IMR-90 (cell line): ENCODE measurements around the gene ERC2. TPM values are rescaled to one million over a fixed set of nuclear protein-coding genes. Genes with fewer than 3 reads are reported as not detected.

Source experiments
- ATAC-seq: fragments of 200-7000 bp; cut with Tn5 transposase; 2 replicates; pipeline ENCODE4 v1.9.1; 2020; ENCODE audit warnings: low read depth, mild to moderate bottlenecking, moderate library complexity
- BruUV-seq: library from RNA; stranded (reverse); fragments of 400-500 nt; replicated peaks from 2 replicates; lab custom pipeline; 2021; lab: Mats Ljungman, UMichigan
- CTCF ChIA-PET: fragments of 300-600 bp; formaldehyde crosslinking; extraction: SDS; loops from one replicate; lab custom pipeline; 2021; ENCODE audit warnings: antibody characterized with exemption; lab: Yijun Ruan, JAX
- POLR2A ChIA-PET: fragments of 300-600 bp; sonication (Branson Sonifier 250); formaldehyde crosslinking; loops from one replicate; lab custom pipeline; 2022; ENCODE audit warnings: antibody characterized with exemption; ENCODE audit not compliant: unreplicated experiment; lab: Charles Lee
- DNase-seq: peaks from one replicate; pipeline ENCODE4 v3.0.0; 2013
- H2AFZ ChIP-seq: replicated peaks from 2 replicates; pipeline ENCODE3; 2013; ENCODE audit warnings: low read length, mild to moderate bottlenecking; ENCODE audit not compliant: poor library complexity
- H2AK5ac ChIP-seq: 2 replicates; pipeline ENCODE4 v1.6.1; 2013; ENCODE audit warnings: low read depth, low read length, inconsistent platforms
- H2AK9ac ChIP-seq: replicated peaks from 2 replicates; pipeline ENCODE3; 2013; ENCODE audit warnings: mild to moderate bottlenecking, low read depth, low read length, moderate library complexity; ENCODE audit not compliant: poor library complexity
- H2BK120ac ChIP-seq: 2 replicates; pipeline ENCODE4 v1.6.1; 2013; ENCODE audit warnings: low read depth, low read length, inconsistent platforms
- H2BK15ac ChIP-seq: 3 replicates; pipeline ENCODE4 v1.6.1; 2013; ENCODE audit warnings: low read depth, low read length, inconsistent platforms
- H2BK20ac ChIP-seq: 2 replicates; pipeline ENCODE4 v1.6.1; 2013; ENCODE audit warnings: low read depth, mild to moderate bottlenecking, inconsistent platforms, low read length, moderate library complexity
- H2BK5ac ChIP-seq: 2 replicates; pipeline ENCODE4 v1.6.1; 2013; ENCODE audit warnings: mild to moderate bottlenecking, low read depth, low read length, inconsistent platforms; ENCODE audit not compliant: poor library complexity, severe bottlenecking
- H3K14ac ChIP-seq: replicated peaks from 2 replicates; pipeline ENCODE4 v1.6.1; 2013; ENCODE audit warnings: low read depth, low read length, inconsistent platforms
- H3K18ac ChIP-seq: 2 replicates; pipeline ENCODE4 v1.6.1; 2013; ENCODE audit warnings: low read depth, low read length, control low read depth
- H3K23ac ChIP-seq: 2 replicates; pipeline ENCODE4 v1.6.1; 2013; ENCODE audit warnings: low read depth, low read length, inconsistent platforms
- H3K27ac ChIP-seq: 2 replicates; pipeline ENCODE4 v1.5.1; 2013; ENCODE audit warnings: mild to moderate bottlenecking, control low read depth, low read length; ENCODE audit not compliant: insufficient read depth
- H3K27me3 ChIP-seq: 2 replicates; pipeline ENCODE4 v1.6.1; 2013; ENCODE audit warnings: low read length; ENCODE audit not compliant: control insufficient read depth, insufficient read depth
- H3K36me3 ChIP-seq: 2 replicates; pipeline ENCODE4 v1.6.1; 2013; ENCODE audit warnings: low read length, mixed read lengths; ENCODE audit not compliant: control insufficient read depth, insufficient read depth
- H3K4ac ChIP-seq: 2 replicates; pipeline ENCODE4 v1.6.1; 2013; ENCODE audit warnings: low read depth, low read length, inconsistent platforms
- H3K4me1 ChIP-seq: 2 replicates; pipeline ENCODE4 v1.6.1; 2013; ENCODE audit warnings: low read length, mixed read lengths; ENCODE audit not compliant: control insufficient read depth, insufficient read depth
- H3K4me2 ChIP-seq: 2 replicates; pipeline ENCODE4 v1.6.1; 2013; ENCODE audit warnings: low read depth, mild to moderate bottlenecking, control low read depth, low read length, moderate library complexity
- H3K4me3 ChIP-seq: 2 replicates; pipeline ENCODE4 v1.5.1; 2013; ENCODE audit warnings: low read depth, mild to moderate bottlenecking, control low read depth, low read length, moderate library complexity; ENCODE audit not compliant: insufficient read depth
- H3K56ac ChIP-seq: 2 replicates; pipeline ENCODE4 v1.6.1; 2013; ENCODE audit warnings: low read length, inconsistent platforms; ENCODE audit not compliant: insufficient read depth; ENCODE audit errors: extremely low read depth
- H3K79me1 ChIP-seq, 2 experiments: 2 replicates each; pipeline ENCODE4 v1.6.1; 2013; ENCODE audit warnings: low read length in 2 of 2, inconsistent platforms in 1 of 2, low read depth in 1 of 2
- H3K9ac ChIP-seq: 2 replicates; pipeline ENCODE4 v1.6.1; 2013; ENCODE audit warnings: low read depth, low read length, control low read depth
- H3K9me1 ChIP-seq: 2 replicates; pipeline ENCODE4 v1.6.1; 2013; ENCODE audit warnings: low read length, inconsistent platforms; ENCODE audit not compliant: insufficient read depth
- H3K9me3 ChIP-seq: 2 replicates; pipeline ENCODE4 v1.6.1; 2013; ENCODE audit warnings: low read length; ENCODE audit not compliant: control insufficient read depth, insufficient read depth
- H4K20me1 ChIP-seq: 2 replicates; pipeline ENCODE4 v1.6.1; 2013; ENCODE audit warnings: low read length, inconsistent platforms; ENCODE audit not compliant: insufficient read depth
- H4K5ac ChIP-seq: 2 replicates; pipeline ENCODE4 v1.6.1; 2013; ENCODE audit warnings: mild to moderate bottlenecking, low read depth, low read length, control low read depth
- H4K8ac ChIP-seq, 2 experiments: 2 replicates each; pipeline ENCODE4 v1.6.1; 2013; ENCODE audit warnings: low read depth in 2 of 2, low read length in 2 of 2, control low read depth in 1 of 2, inconsistent platforms in 1 of 2
- H4K91ac ChIP-seq: 2 replicates; pipeline ENCODE4 v1.6.1; 2013; ENCODE audit warnings: low read depth, low read length, inconsistent platforms; ENCODE audit not compliant: insufficient read depth
- MXI1 ChIP-seq: IDR thresholded peaks from 2 replicates; pipeline ENCODE4 v1.6.1; 2012; ENCODE audit warnings: low read depth, mild to moderate bottlenecking, low read length, moderate library complexity, borderline replicate concordance
- POLR2A ChIP-seq: IDR thresholded peaks from 2 replicates; pipeline ENCODE4 v1.6.1; 2012; ENCODE audit warnings: mild to moderate bottlenecking, low read depth, low read length
- RCOR1 ChIP-seq: IDR thresholded peaks from 2 replicates; pipeline ENCODE4 v1.6.1; 2012; ENCODE audit warnings: mild to moderate bottlenecking, low read length, improper control_type of control experiment; ENCODE audit not compliant: insufficient replicate concordance
- WGBS, 2 experiments: methylation state at CpG; one replicate each; pipeline versions ENCODE4 v1.1.5 to v1.1.7; 2013; ENCODE audit warnings: missing lambda C conversion rate in 2 of 2; ENCODE audit not compliant: insufficient read length in 1 of 2; ENCODE audit errors: extremely low coverage in 2 of 2; 5-methylcytosine and 5-hydroxymethylcytosine counted together
- dilution Hi-C: fragments of 300-500 bp; cut with HindIII; formaldehyde crosslinking; loops from one replicate; pipeline ENCODE4 v1.14.3; 2018; ENCODE audit warnings: low sequenced_read_pairs; ENCODE audit not compliant: unreplicated experiment
- in situ Hi-C: fragments of 300-500 bp; cut with MboI; formaldehyde crosslinking; loops from 3 replicates; pipeline ENCODE4 v1.14.3; 2019; ENCODE audit warnings: low sequenced_read_pairs, inconsistent platforms, mixed read lengths
- intact Hi-C: fragments of 100-400 bp; cut with micrococcal nuclease; formaldehyde crosslinking; loops from 2 replicates; pipeline ENCODE4 v1.10.0; 2022
- polyA plus RNA-seq, 3 experiments: library from polyadenylated mRNA; depleted of rRNA; stranded (reverse); fragments of >200 nt; gene quantifications; 2 replicates each; pipeline ENCODE4 v1.2.3, GENCODE V29; 2012; ENCODE audit warnings: low replicate concordance in 1 of 3
- total RNA-seq: library from RNA; depleted of rRNA; stranded (reverse); fragments of >200 nt; gene quantifications from 2 replicates; pipeline ENCODE4 v1.2.3, GENCODE V29; 2012

The ERC2 gene
- total and polyA plus RNA-seq, 2 of the 4 experiments (the other 2 are of a cell fraction) = 0.17 to 0.18 TPM

DNA sequence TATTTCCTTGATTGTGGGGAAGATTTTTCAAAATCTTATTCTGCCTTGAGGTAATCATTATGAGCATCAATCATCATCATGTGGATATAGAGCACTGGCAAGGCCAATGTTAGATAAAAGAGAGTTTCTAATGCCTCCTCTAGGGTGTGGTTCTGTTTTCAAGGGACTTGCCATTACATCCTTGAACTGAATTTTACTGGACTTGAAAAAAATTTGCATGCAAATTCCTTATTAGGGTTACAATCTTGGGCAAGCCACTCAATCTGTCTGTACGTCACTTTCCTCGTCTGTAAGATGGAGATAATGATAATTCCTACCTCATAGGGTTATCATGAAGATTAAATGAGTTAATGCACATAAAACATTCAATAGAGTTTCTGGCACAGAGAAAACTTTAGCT, 825.0 kb downstream of the ERC2 start:
- in situ Hi-C loops = no loop called here
- no peak overlapping the region for H2BK20ac ChIP-seq
- no peak overlapping the region for H3K9ac ChIP-seq
- TF ChIP-seq RCOR1 = no peak
- no peak for TF ChIP-seq POLR2A
- TF ChIP-seq MXI1 = no peak
- peaks cover 19% of the 10 kb centered on the region for H3K27me3 ChIP-seq
- no peaks in the 10 kb centered on the region for H3K9me1 ChIP-seq
- H3K36me3 ChIP-seq = no peaks in the 10 kb centered on the region
- H4K8ac ChIP-seq = no peak overlapping the region
- H4K20me1 ChIP-seq = no peaks in the 10 kb centered on the region
- H3K4me3 ChIP-seq = no peak overlapping the region
- no peak overlapping the region for H2AFZ ChIP-seq
- ATAC-seq = no peak
- no CpG with 5 or more reads among the region's 2 CpGs for WGBS, 2 experiments
- no peak overlapping the region for H2BK15ac ChIP-seq
- no peak overlapping the region for H3K23ac ChIP-seq
- H2BK5ac ChIP-seq = no peak overlapping the region
- H3K4ac ChIP-seq = no peak overlapping the region
- no peak overlapping the region for H3K27ac ChIP-seq
- BruUV-seq = no TSS peak
- dilution Hi-C loops = no loop called here
- no peak overlapping the region for H3K4me2 ChIP-seq
- ChIA-PET CTCF (no interaction called here), POLR2A (no interaction called here)
- intact Hi-C loops = no loop called here
- H2AK9ac ChIP-seq = no peak overlapping the region
- H4K5ac ChIP-seq = no peak overlapping the region
- DNase-seq = no peak
- H3K9me3 ChIP-seq = no peaks in the 10 kb centered on the region
- H4K91ac ChIP-seq = no peak overlapping the region
- no peaks in the 10 kb centered on the region for H3K79me1 ChIP-seq
- no peaks in the 10 kb centered on the region for H3K4me1 ChIP-seq
- no peak overlapping the region for H3K14ac ChIP-seq
- no peak overlapping the region for H3K18ac ChIP-seq
- H3K56ac ChIP-seq = no peak overlapping the region
- H2BK120ac ChIP-seq = no peak overlapping the region
- H2AK5ac ChIP-seq = no peak overlapping the region
